NCI-H187 (cell line): ENCODE results near the gene DRAXIN.

Experiments used
- DNase-seq, 2 experiments: peaks; one replicate each; lab custom pipeline; 2025; lab: John Stamatoyannopoulos, UW

Gene DRAXIN

GRCh38 chr1:11736746-11737639 lies 45.5 kb downstream of the DRAXIN start:
- DNase-seq: no peak

- no peak for DNase-seq
Measured at GRCh38 chr1:11738096-11738495, 46.6 kb downstream of the DRAXIN start.

DNA sequence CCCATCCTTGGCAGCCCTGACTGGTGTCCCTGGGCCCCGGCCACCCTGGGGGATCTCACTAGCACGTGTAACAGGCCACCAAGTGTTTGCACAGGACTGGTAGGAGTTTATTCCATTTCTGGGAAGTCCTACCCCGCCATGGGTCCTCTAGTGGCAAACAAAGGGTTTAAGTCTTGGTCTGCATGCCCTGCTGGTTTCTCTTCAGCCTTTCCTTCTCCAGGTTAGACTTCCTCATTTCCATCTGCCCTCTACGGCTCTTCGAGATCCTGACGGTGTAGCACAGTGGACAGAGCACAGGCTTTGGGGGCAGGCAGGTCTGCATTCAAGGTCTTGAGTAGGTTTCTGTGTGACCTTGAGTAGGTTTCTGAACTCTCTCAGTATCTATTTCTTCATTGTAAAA lies 47.3 kb downstream of the DRAXIN start:
- DNase-seq: no peak

- no peak for DNase-seq
Measured at GRCh38 chr1:11740258-11741192, 49.0 kb downstream of the DRAXIN start.

DNA sequence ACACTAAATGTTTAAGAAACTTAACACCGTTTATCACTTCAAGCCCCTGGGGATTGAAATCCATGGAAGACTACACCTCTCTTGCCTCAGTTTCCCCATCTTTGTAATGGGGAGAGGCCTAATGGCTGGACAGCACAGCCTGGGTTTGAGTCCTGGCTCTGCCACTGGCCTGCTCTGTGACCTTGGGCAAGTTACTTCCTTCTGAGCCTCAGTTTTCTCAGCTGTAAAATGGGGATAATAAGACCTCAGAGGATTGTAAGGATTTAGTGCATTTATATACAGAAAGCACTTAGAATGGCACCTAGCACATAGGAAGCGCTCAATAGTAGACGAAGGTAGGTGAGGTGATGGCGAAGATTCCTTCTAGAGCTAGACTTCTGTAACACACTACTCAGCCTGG lies 50.0 kb downstream of the DRAXIN start:
- DNase-seq: no peak

DNA sequence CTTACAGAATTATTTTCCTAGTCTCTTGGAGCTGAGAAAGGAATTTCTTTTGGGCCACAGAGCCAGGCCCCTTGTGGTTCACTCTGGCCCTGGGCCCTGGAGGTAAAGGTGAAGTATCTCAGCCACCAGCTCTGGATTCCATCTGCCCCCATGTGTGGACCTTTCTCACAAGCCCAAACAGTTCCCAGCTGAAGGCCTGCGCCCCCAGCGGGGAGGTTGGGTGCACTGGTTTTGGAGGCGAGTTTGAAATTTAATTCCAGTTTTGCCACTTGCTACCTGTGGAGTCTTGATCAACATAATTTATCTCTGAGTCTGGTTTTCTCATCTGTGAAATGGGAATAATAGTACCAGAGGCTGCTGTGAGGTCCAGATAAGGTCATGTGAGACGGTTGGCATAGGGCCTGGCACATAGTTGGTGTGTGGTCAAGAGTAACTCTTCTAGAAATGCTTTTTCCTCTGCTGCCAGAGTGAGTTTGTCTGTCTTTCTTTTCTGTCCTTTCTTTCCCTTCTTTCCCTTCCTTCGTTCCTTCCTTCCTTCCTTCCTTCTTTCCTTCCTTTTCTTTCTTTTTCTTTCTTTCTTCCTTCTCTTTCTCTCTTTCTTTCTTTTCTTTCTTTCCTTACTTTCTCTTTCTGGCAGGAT lies 50.5 kb downstream of the DRAXIN start:
- DNase-seq: no peak

- no peak for DNase-seq
Measured at GRCh38 chr1:11744287-11744686, 52.8 kb downstream of the DRAXIN start.

GRCh38 chr1:11746092-11746491 lies 54.6 kb downstream of the DRAXIN start:
- DNase-seq: no peak

DNA sequence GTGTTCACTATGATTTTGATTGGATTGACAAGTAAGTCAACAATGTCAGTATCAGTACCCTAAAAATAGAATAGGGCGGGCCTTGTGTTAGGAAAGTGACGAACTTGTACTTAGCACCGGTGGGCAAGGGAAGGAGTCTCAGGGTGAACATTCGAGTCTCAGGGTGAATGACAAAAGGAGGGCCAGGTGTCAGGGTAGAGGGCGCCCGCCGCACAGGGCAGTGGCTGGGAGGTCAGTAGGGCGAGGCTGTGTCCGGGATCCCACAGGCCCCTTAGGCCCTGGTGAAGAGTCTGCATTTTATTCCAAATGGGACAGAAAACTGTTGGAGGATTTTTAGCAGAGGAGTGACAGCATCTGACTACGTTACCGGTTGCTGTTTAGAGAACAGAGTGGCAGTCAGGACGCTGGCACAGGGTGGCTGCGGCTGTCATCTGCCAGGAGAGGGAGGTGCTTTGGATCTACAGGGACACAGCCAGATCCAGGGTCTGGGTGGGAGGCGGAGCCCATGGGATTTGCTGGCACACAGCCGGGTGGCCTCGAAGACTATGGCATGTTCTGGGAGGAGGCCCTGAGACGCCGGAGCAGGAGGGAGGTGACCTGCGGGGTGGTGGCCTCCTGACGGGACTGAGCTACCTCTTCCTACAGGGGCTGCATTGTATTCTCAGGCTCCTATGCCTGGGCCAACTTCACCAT lies 55.4 kb downstream of the DRAXIN start:
- DNase-seq: no peak

DNA sequence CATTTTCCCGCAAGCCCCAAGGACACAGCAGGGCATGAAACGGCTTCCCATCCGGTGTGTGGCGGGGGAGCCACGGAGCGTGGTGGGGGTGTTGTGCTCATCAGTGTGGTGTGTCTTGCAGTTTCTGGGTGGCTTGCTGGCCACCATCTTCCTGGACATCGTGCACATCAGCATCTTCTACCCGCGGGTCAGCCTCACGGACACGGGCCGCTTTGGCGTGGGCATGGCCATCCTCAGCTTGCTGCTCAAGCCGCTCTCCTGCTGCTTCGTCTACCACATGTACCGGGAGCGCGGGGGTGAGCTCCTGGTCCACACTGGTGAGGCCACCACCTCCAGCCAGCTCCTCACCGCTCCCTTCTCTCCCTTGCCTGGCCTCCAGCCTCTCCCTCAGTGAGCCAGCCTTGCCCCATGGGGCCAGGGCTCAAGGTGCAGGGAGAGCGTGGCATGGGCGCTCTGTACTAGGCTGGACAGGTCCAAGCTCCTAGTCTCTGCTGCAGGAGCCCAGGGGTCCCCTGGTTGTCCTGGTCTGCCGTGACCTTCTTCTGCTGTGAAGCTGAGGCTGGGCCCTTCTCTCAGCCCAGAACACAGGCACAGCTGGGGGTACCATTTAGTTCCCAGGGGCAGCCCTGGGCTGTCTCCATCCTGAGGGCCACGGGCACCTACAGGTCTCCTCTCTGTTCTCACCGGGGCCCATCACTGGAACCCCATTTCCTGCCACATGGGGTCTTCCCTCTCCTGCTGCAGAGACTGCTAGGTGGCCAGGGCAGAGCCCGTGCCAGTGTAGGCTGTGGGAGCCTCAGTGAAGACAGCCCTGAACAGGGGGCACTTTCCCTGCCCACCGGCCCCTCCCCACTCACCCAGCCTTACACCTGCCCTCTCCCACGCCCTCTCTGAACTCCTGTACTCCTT lies 57.0 kb downstream of the DRAXIN start:
- no peak for DNase-seq

- no peak for DNase-seq
Measured at GRCh38 chr1:11749203-11749689, 57.7 kb downstream of the DRAXIN start.

DNA sequence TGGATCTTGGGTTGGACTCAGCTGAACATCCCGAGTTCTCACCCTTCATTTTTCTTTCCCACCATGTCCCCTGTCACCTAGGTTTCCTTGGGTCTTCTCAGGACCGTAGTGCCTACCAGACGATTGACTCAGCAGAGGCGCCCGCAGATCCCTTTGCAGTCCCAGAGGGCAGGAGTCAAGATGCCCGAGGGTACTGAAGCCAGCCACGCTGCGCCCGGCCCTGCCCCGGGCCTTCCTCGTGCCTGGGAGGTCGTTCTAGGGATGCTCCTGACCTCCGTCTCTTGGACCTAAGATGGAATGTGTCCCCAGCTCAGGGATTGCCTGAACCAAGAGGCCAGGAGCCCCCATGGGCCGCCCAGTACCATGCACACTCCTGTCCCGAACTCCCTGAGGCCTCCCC lies 58.5 kb downstream of the DRAXIN start:
- DNase-seq: no peak

GRCh38 chr1:11751087-11751486 lies 59.6 kb downstream of the DRAXIN start:
- DNase-seq: no peak

GRCh38 chr1:11752359-11753088 lies 61.0 kb downstream of the DRAXIN start:
- no peak for DNase-seq

GRCh38 chr1:11753555-11754208 lies 62.2 kb downstream of the DRAXIN start:
- DNase-seq: no peak

- DNase-seq: no peak
Measured at GRCh38 chr1:11757047-11757446, 65.5 kb downstream of the DRAXIN start.

DNA sequence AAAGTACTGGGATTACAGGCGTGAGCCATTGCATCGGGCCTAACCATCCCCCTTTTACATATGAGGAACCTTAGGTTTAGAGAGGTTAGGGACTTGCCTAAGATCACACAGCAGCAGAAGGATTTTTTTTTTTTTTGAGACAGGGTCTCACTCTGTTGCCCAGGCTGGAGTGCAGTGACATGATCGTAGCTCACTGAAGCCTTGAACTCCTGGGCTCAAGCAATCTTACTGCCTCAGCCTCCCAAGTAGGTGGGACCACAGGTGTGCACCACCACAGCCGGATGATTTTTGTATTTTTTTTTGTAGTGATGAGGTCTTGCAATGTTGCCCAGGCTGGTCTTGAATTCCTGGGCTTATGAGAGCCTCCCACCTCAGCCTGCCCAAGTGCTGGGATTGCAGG lies 68.3 kb downstream of the DRAXIN start:
- DNase-seq: no peak

GRCh38 chr1:11761285-11761684 lies 69.8 kb downstream of the DRAXIN start:
- no peak for DNase-seq

GRCh38 chr1:11761988-11762406 lies 70.5 kb downstream of the DRAXIN start, which contains the start of gene C1orf167:
Gene C1orf167, plus strand, starts transcription at chr1:11762193. Its CDS starts 2,208 bp downstream, at chr1:11764401.
- no peak for DNase-seq
